DOHH2 (cell line): ENCODE measurements around the gene PACSIN1.

Source experiments
- CTCF ChIP-seq: fragments of 200-600 bp; sonication (generic); IDR thresholded peaks from one replicate; pipeline ENCODE4 v1.5.1; 2014; ENCODE audit warnings: antibody characterized with exemption, mild to moderate bottlenecking, low read depth, low read length; ENCODE audit not compliant: poor library complexity, severe bottlenecking
- EZH2phosphoT487 ChIP-seq: fragments of 200-600 bp; sonication (generic); IDR thresholded peaks from 2 replicates; pipeline ENCODE4 v1.6.1; 2017; ENCODE audit warnings: borderline replicate concordance, mild to moderate bottlenecking, antibody characterized with exemption, low read length, moderate library complexity, mixed read lengths

GRCh38 chr6:34536251-34536958 lies 70.5 kb downstream of the PACSIN1 start:
- TF ChIP-seq CTCF (no peak), EZH2phosphoT487 (no peak)
